ENCODE measurements around the gene EME2. TPM values are rescaled to one million over a fixed set of nuclear protein-coding genes. Genes with fewer than 3 reads are reported as not detected.
A peak's percentile ranks its signal among the peaks of the same experiment; 100 is the strongest.
"Not testable (repeated sequence)": the region's sequence is repeated elsewhere in the genome, so short reads cannot be mapped to it uniquely, and the experiment has no call there.

The EME2 gene
- total and polyA plus RNA-seq, 4 donors: 1.4 to 9.0 (median 3.0) TPM

GRCh38 chr16:1794221-1794871, 21.7 kb downstream of the EME2 start (continued):
- TF ChIP-seq HNF4A (conservative IDR thresholded peaks at IDR 0.05) (peak; percentile 29 to 43), FOXA2 (IDR thresholded peaks at IDR 0.05) (no peak), NR2F2 (IDR thresholded peaks at IDR 0.05) (peak; percentile 7), MAX (IDR thresholded peaks at IDR 0.05) (no peak), RAD21 (IDR thresholded peaks at IDR 0.05) (peak in 1 of 2 donors; percentile 36)

- Histone ChIP-seq H3K9me3 (ENCODE audit: control insufficient read depth in 4 of 4, low read length in 3 of 4) (no peaks in the 10 kb centered on the region), H3K27ac (ENCODE audit: low read depth in 1 of 2, low read length in 2 of 2) (peak overlapping the region; percentile 64 to 76), H3K36me3 (ENCODE audit: control insufficient read depth in 4 of 4, insufficient read depth in 3 of 4, low read depth in 1 of 4, low read length in 3 of 4) (peaks cover 0 to 8% (median 0%) of the 10 kb centered on the region in 4 donors), H3K4me1 (ENCODE audit: control insufficient read depth in 4 of 4, insufficient read depth in 4 of 4, low read length in 3 of 4) (peaks cover 20 to 50% (median 41%) of the 10 kb centered on the region in 4 donors), H3K9ac (ENCODE audit: low read depth in 1 of 2, low read length in 2 of 2) (peak overlapping the region in 1 of 2 donors; percentile 16), H3K4me3 (ENCODE audit: low read depth in 1 of 3, low read length in 3 of 3) (peak overlapping the region in 2 of 3 donors; percentile 60 to 70), H3K27me3 (ENCODE audit: control insufficient read depth in 4 of 4, insufficient read depth in 4 of 4, low read length in 3 of 4) (no peaks in the 10 kb centered on the region)
- TF ChIP-seq HNF4G (IDR thresholded peaks at IDR 0.05): no peak
- peak in 1 of 2 donors; percentile 39 for TF ChIP-seq HNF4A (conservative IDR thresholded peaks at IDR 0.05)
- 49% methylated on average over 32 of the region's 32 CpGs for WGBS
- DNase-seq (ENCODE audit: low spot score): no peak
These were observed 22.5 kb downstream of the EME2 start for GRCh38 chr16:1794908-1795666.

- H3K36me3 ChIP-seq (ENCODE audit: control insufficient read depth in 4 of 4, insufficient read depth in 3 of 4, low read depth in 1 of 4, low read length in 3 of 4); H3K9me3 ChIP-seq (ENCODE audit: control insufficient read depth in 4 of 4, low read length in 3 of 4); H3K4me3 ChIP-seq (ENCODE audit: low read depth in 1 of 3, low read length in 3 of 3); DNase-seq (ENCODE audit: low spot score); H3K27ac ChIP-seq (ENCODE audit: low read depth in 1 of 2, low read length in 2 of 2); H3K27me3 ChIP-seq (ENCODE audit: control insufficient read depth in 4 of 4, insufficient read depth in 4 of 4, low read length in 3 of 4); H3K9ac ChIP-seq (ENCODE audit: low read depth in 1 of 2, low read length in 2 of 2): not testable (repeated sequence)
- H3K4me1 ChIP-seq (ENCODE audit: control insufficient read depth in 4 of 4, insufficient read depth in 4 of 4, low read length in 3 of 4): peaks cover 9 to 13% (median 11%) of the 10 kb centered on the region in 4 donors
- 76% methylated on average over 5 of the region's 5 CpGs for WGBS
These were observed 26.7 kb downstream of the EME2 start for GRCh38 chr16:1799263-1799662.

- Histone ChIP-seq H3K27ac (ENCODE audit: low read depth in 1 of 2, low read length in 2 of 2) (no peak overlapping the region), H3K4me1 (ENCODE audit: control insufficient read depth in 4 of 4, insufficient read depth in 4 of 4, low read length in 3 of 4) (no peaks in the 10 kb centered on the region), H3K27me3 (ENCODE audit: control insufficient read depth in 4 of 4, insufficient read depth in 4 of 4, low read length in 3 of 4) (no peaks in the 10 kb centered on the region), H3K4me3 (ENCODE audit: low read depth in 1 of 3, low read length in 3 of 3) (no peak overlapping the region), H3K9me3 (ENCODE audit: control insufficient read depth in 4 of 4, low read length in 3 of 4) (no peaks in the 10 kb centered on the region), H3K9ac (ENCODE audit: low read depth in 1 of 2, low read length in 2 of 2) (no peak overlapping the region), H3K36me3 (ENCODE audit: control insufficient read depth in 4 of 4, insufficient read depth in 3 of 4, low read depth in 1 of 4, low read length in 3 of 4) (peaks cover 0 to 6% (median under 1%) of the 10 kb centered on the region in 4 donors)
- DNase-seq (ENCODE audit: low spot score): no peak
- TF ChIP-seq EGR1 (IDR thresholded peaks at IDR 0.05; ENCODE audit: low read depth in 2 of 2): no peak
- no peak for TF ChIP-seq MAX (IDR thresholded peaks at IDR 0.05)
- TF ChIP-seq FOXA2 (IDR thresholded peaks at IDR 0.05): no peak
- TF ChIP-seq ZBTB33 (IDR thresholded peaks at IDR 0.05): no peak
- no peak for TF ChIP-seq RXRA (IDR thresholded peaks at IDR 0.05)
- TF ChIP-seq GABPA (IDR thresholded peaks at IDR 0.05 in 1 of 2, conservative IDR thresholded peaks at IDR 0.05 in 1 of 2): no peak
- TF ChIP-seq TAF1 (conservative IDR thresholded peaks at IDR 0.05): no peak
- TF ChIP-seq HNF4A (conservative IDR thresholded peaks at IDR 0.05): no peak
- WGBS: 84% methylated on average over 10 of the region's 10 CpGs
These were observed 28.1 kb downstream of the EME2 start for GRCh38 chr16:1800701-1801100.

Measured in liver (tissue), 9 donors.